Mucosa of rectum (tissue), 2 donors: ENCODE measurements around the gene GNB1.

ENCODE experiments used
- H3K27ac ChIP-seq, 2 donors: one replicate each; pipeline ENCODE4 v1.7.0; 2013; ENCODE audit warnings: inconsistent platforms in 2 of 2, low read depth in 2 of 2, low read length in 2 of 2
- H3K27me3 ChIP-seq, 2 donors: one replicate each; pipeline ENCODE4 v1.7.0; 2013; ENCODE audit warnings: low read length in 2 of 2; ENCODE audit not compliant: control insufficient read depth in 2 of 2, insufficient read depth in 2 of 2
- H3K36me3 ChIP-seq, 2 donors: one replicate each; pipeline ENCODE4 v1.7.0; 2013; ENCODE audit warnings: low read length in 2 of 2; ENCODE audit not compliant: control insufficient read depth in 2 of 2, insufficient read depth in 2 of 2
- H3K4me1 ChIP-seq, 2 donors: one replicate each; pipeline ENCODE4 v1.7.0; 2013; ENCODE audit warnings: low read length in 2 of 2, mild to moderate bottlenecking in 1 of 2; ENCODE audit not compliant: control insufficient read depth in 2 of 2, insufficient read depth in 2 of 2
- H3K4me3 ChIP-seq, 2 donors: one replicate each; pipeline ENCODE4 v1.7.0; 2013; ENCODE audit warnings: low read length in 2 of 2
- H3K9ac ChIP-seq, 2 donors: one replicate each; pipeline ENCODE4 v1.7.0; 2013; ENCODE audit warnings: low read length in 2 of 2, low read depth in 1 of 2, mild to moderate bottlenecking in 1 of 2
- H3K9me3 ChIP-seq, 2 donors: one replicate each; pipeline ENCODE4 v1.7.0; 2013; ENCODE audit warnings: low read length in 2 of 2; ENCODE audit not compliant: control insufficient read depth in 2 of 2
- donor health status: healthy.
- donor health status: Normal muscosa, but diverticular disease.

Gene GNB1

GRCh38 chr1:1797731-1798341, 93.1 kb downstream of the GNB1 start:
- H3K4me3 ChIP-seq = no peak overlapping the region
- peaks cover 58 to 67% of the 10 kb centered on the region in 2 donors for H3K36me3 ChIP-seq
- no peak overlapping the region for H3K9ac ChIP-seq
- H3K27me3 ChIP-seq = no peaks in the 10 kb centered on the region
- no peak overlapping the region for H3K27ac ChIP-seq
- no peaks in the 10 kb centered on the region for H3K9me3 ChIP-seq
- H3K4me1 ChIP-seq = no peaks in the 10 kb centered on the region

GRCh38 chr1:1796466-1796865, 94.4 kb downstream of the GNB1 start:
- H3K27ac ChIP-seq = no peak overlapping the region
- H3K36me3 ChIP-seq = peaks cover 56 to 72% of the 10 kb centered on the region in 2 donors
- H3K4me3 ChIP-seq = no peak overlapping the region
- no peaks in the 10 kb centered on the region for H3K9me3 ChIP-seq
- H3K9ac ChIP-seq = no peak overlapping the region
- H3K27me3 ChIP-seq = no peaks in the 10 kb centered on the region
- no peaks in the 10 kb centered on the region for H3K4me1 ChIP-seq

GRCh38 chr1:1794999-1795398, 95.9 kb downstream of the GNB1 start:
- Histone ChIP-seq H3K9me3 (no peaks in the 10 kb centered on the region), H3K27ac (no peak overlapping the region), H3K36me3 (peaks cover 67 to 74% of the 10 kb centered on the region in 2 donors), H3K27me3 (no peaks in the 10 kb centered on the region), H3K4me1 (no peaks in the 10 kb centered on the region), H3K4me3 (no peak overlapping the region), H3K9ac (no peak overlapping the region)

- no peaks in the 10 kb centered on the region for H3K4me1 ChIP-seq
- H3K9me3 ChIP-seq = no peaks in the 10 kb centered on the region
- H3K27me3 ChIP-seq = no peaks in the 10 kb centered on the region
- H3K27ac ChIP-seq = no peak overlapping the region
- no peak overlapping the region for H3K9ac ChIP-seq
- peaks cover 71 to 82% of the 10 kb centered on the region in 2 donors for H3K36me3 ChIP-seq
- H3K4me3 ChIP-seq = no peak overlapping the region
These were observed 97.2 kb downstream of the GNB1 start for GRCh38 chr1:1793481-1794244.

- H3K27me3 ChIP-seq = no peaks in the 10 kb centered on the region
- no peak overlapping the region for H3K27ac ChIP-seq
- H3K4me1 ChIP-seq = no peaks in the 10 kb centered on the region
- H3K9me3 ChIP-seq = no peaks in the 10 kb centered on the region
- H3K9ac ChIP-seq = no peak overlapping the region
- no peak overlapping the region for H3K4me3 ChIP-seq
- H3K36me3 ChIP-seq = peaks cover 75 to 84% of the 10 kb centered on the region in 2 donors
These were observed 102.0 kb downstream of the GNB1 start for GRCh38 chr1:1788646-1789431.

GRCh38 chr1:1788136-1788535, 102.8 kb downstream of the GNB1 start:
- Histone ChIP-seq H3K36me3 (peaks cover 68 to 78% of the 10 kb centered on the region in 2 donors), H3K9ac (no peak overlapping the region), H3K4me1 (peaks cover 4% of the 10 kb centered on the region in 2 donors), H3K27ac (no peak overlapping the region), H3K4me3 (no peak overlapping the region), H3K9me3 (no peaks in the 10 kb centered on the region), H3K27me3 (no peaks in the 10 kb centered on the region)

- H3K4me3 ChIP-seq = no peak overlapping the region
These were observed 103.9 kb downstream of the GNB1 start for GRCh38 chr1:1786836-1787605.

GRCh38 chr1:1785666-1786065, 105.2 kb downstream of the GNB1 start:
- H3K9me3 ChIP-seq = no peaks in the 10 kb centered on the region
- H3K27me3 ChIP-seq = no peaks in the 10 kb centered on the region
- H3K27ac ChIP-seq = no peak overlapping the region
- no peak overlapping the region for H3K9ac ChIP-seq
- peaks cover 52 to 59% of the 10 kb centered on the region in 2 donors for H3K36me3 ChIP-seq
- no peak overlapping the region for H3K4me3 ChIP-seq
- H3K4me1 ChIP-seq = peaks cover 29% of the 10 kb centered on the region in 2 donors

More at GRCh38 chr1:1786836-1787605, 103.9 kb downstream of the GNB1 start:
- Histone ChIP-seq H3K9me3 (no peaks in the 10 kb centered on the region), H3K27me3 (no peaks in the 10 kb centered on the region), H3K36me3 (peaks cover 61 to 69% of the 10 kb centered on the region in 2 donors), H3K4me1 (peaks cover 15% of the 10 kb centered on the region in 2 donors), H3K9ac (no peak overlapping the region), H3K27ac (no peak overlapping the region)

- no peaks in the 10 kb centered on the region for H3K9me3 ChIP-seq
- peaks cover 35 to 36% of the 10 kb centered on the region in 2 donors for H3K4me1 ChIP-seq
- no peaks in the 10 kb centered on the region for H3K27me3 ChIP-seq
- H3K27ac ChIP-seq = no peak overlapping the region
- no peak overlapping the region for H3K9ac ChIP-seq
- H3K4me3 ChIP-seq = no peak overlapping the region
- peaks cover 45 to 51% of the 10 kb centered on the region in 2 donors for H3K36me3 ChIP-seq
These were observed 106.0 kb downstream of the GNB1 start for GRCh38 chr1:1784933-1785332.
